ENCODE data around the gene PAPLN. TPM values are rescaled to one million over a fixed set of nuclear protein-coding genes. Genes with fewer than 3 reads are reported as not detected.
A peak's percentile ranks its signal among the peaks of the same experiment; 100 is the strongest.

Gene PAPLN
- total and polyA plus RNA-seq, 9 of the 15 experiments (the other 6 are each of a cell fraction or from before 2014, with no cell fraction given): 0.43 to 3.5 (median 1.7) TPM

GRCh38 chr14:73244541-73245290 is 7.4 kb downstream of the PAPLN start:
- Histone ChIP-seq H3K4me2 (ENCODE audit: insufficient read depth, low read length) (no peak overlapping the region), H3K79me2 (ENCODE audit: control insufficient read depth, insufficient read depth, low read length) (no peaks in the 10 kb centered on the region), H3K36me3 (ENCODE audit: control insufficient read depth, insufficient read depth, low read length) (no peaks in the 10 kb centered on the region), H3K4me1 (replicated peaks in 1 of 2; ENCODE audit: control insufficient read depth in 2 of 2, insufficient read depth in 2 of 2, low read length in 2 of 2) (peaks cover 9 to 22% of the 10 kb centered on the region in 2 experiments; a peak in 4 of 5 replicates), H3K9me3 (replicated peaks; ENCODE audit: control insufficient read depth, insufficient read depth, low read depth, low read length) (no peaks in the 10 kb centered on the region), H3K9ac (ENCODE audit: insufficient read depth in 1 of 2, low read depth in 2 of 2, low read length in 2 of 2) (no peak overlapping the region; a peak in 1 of 4 replicates), H3K27ac (ENCODE audit: extremely low read depth, low read depth, low read length) (no peak overlapping the region), H2AFZ (ENCODE audit: low read depth, low read length) (no peak overlapping the region), H3K4me3 (no peak overlapping the region), H4K20me1 (replicated peaks; ENCODE audit: control insufficient read depth, insufficient read depth, low read length) (no peaks in the 10 kb centered on the region), H3K27me3 (ENCODE audit: control insufficient read depth in 2 of 2, insufficient read depth in 2 of 2, low read length in 2 of 2) (peaks cover 2 to 32% of the 10 kb centered on the region in 2 experiments; a peak in 4 of 5 replicates), H3K9me1 (ENCODE audit: control insufficient read depth, insufficient read depth, low read length) (no peaks in the 10 kb centered on the region)
- no TSS peak for BruUV-seq (replicated peaks)
- 0 out of 2 replicates have a peak, but pooled peaks have one; percentile 13 for TF ChIP-seq ZBTB7A (IDR thresholded peaks at IDR 0.05; ENCODE audit: borderline replicate concordance, control insufficient read depth, low read depth, low read length)
- TF ChIP-seq ZNF77 (CRISPR knock-in tag; IDR thresholded peaks at IDR 0.05): no peak
- no peak for TF ChIP-seq FOXA3 (CRISPR knock-in tag; conservative IDR thresholded peaks at IDR 0.05 in 1 of 2, IDR thresholded peaks at IDR 0.05 in 1 of 2)
- TF ChIP-seq ZNF780A (CRISPR knock-in tag; IDR thresholded peaks at IDR 0.05): no peak
- no peak for TF ChIP-seq KDM4B (IDR thresholded peaks at IDR 0.05; ENCODE audit: borderline replicate concordance in 2 of 2, low read depth in 1 of 2)
- 23% methylated on average over 13 of the region's 14 CpGs for WGBS (ENCODE audit: insufficient coverage, low coverage, missing lambda C conversion rate)
- intact Hi-C loops (cut with micrococcal nuclease): no loop called here
- DNase-seq (ENCODE audit: extremely low read depth in 1 of 4, low spot score in 3 of 4) (no peak), FAIRE-seq (no peak), ATAC-seq (no peak)
- ChIA-PET POLR2A (no interaction called here), CTCF (ENCODE audit: low intra/inter-chr PET ratio) (no interaction called here)
- in situ Hi-C loops (cut with MboI): no loop called here
